PC-9 (cell line): ENCODE results near the gene SLC4A1.

Experiments
- EZH2 ChIP-seq: fragments of 200-600 bp; sonication (generic); IDR thresholded peaks from 2 replicates; pipeline ENCODE4 v1.8.0; 2017; ENCODE audit warnings: antibody characterized with exemption, low read depth
- TF ChIP-seq, protein P1 (sequence below): fragments of 200-600 bp; sonication (generic); conservative IDR thresholded peaks from 2 replicates; pipeline ENCODE4 v1.6.1; 2017; ENCODE audit warnings: mixed run types, antibody characterized with exemption, mild to moderate bottlenecking, moderate library complexity

DNA sequence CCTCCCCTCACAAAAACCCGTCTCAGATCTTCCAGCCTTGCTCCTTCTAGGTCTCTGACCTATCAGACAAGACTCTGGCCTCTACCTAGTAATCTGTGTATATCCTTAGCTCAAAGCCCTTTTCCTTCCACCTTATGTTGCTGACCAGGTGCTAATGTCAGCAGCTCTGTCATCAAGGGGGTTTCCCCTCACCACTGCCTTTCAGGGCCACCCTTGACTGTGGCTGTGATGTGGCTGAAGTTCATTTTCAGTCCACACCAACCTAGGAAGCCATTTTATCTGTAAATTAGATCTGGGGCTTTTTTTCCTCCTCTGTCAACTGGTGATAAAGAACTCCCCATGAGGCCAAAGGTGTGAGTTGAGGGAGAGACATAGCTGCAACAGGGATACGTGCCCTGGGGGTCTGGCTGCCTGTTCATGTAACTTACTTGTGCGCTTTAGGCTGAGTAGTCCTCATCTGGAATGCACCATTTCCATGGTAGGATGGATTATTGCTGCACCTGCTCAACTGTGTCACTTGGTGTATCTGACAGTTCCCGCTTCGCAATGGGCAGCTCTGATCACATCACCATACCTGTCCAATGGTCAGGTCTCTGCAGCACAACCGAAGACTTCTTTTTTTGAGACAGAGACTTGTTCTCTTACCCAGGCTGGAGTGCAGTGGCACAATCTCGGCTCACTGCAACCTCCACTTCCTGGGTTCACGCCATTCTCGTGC lies 25.7 kb upstream of the SLC4A1 start:
- TF ChIP-seq, protein P1, sequence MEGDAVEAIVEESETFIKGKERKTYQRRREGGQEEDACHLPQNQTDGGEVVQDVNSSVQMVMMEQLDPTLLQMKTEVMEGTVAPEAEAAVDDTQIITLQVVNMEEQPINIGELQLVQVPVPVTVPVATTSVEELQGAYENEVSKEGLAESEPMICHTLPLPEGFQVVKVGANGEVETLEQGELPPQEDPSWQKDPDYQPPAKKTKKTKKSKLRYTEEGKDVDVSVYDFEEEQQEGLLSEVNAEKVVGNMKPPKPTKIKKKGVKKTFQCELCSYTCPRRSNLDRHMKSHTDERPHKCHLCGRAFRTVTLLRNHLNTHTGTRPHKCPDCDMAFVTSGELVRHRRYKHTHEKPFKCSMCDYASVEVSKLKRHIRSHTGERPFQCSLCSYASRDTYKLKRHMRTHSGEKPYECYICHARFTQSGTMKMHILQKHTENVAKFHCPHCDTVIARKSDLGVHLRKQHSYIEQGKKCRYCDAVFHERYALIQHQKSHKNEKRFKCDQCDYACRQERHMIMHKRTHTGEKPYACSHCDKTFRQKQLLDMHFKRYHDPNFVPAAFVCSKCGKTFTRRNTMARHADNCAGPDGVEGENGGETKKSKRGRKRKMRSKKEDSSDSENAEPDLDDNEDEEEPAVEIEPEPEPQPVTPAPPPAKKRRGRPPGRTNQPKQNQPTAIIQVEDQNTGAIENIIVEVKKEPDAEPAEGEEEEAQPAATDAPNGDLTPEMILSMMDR, result no peak
- TF ChIP-seq EZH2, result no peak
